ENCODE data around the gene MNDA.
"Not testable (repeated sequence)": the region's sequence is repeated elsewhere in the genome, so short reads cannot be mapped to it uniquely, and the experiment has no call there.

The MNDA gene

DNA sequence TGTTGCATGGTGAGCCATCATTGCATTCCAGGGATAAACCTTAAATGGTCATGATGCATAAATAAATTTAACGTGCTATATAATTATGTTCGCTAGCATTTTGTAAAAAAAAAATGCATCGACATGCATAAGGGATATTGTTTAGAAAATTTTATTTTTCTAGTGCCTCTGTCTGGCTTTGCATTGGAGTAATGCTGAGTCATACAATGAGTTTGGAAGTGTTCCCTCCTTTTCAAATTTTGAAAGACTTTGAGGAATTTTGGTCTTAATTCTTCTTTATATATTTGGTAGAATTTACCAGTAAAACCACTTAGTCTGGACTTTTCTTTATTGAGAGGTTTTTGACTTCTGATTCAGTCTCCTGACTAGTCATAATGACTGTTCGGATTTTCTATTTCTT lies 4.9 kb downstream of the MNDA start:
- TF ChIP-seq, protein P1, sequence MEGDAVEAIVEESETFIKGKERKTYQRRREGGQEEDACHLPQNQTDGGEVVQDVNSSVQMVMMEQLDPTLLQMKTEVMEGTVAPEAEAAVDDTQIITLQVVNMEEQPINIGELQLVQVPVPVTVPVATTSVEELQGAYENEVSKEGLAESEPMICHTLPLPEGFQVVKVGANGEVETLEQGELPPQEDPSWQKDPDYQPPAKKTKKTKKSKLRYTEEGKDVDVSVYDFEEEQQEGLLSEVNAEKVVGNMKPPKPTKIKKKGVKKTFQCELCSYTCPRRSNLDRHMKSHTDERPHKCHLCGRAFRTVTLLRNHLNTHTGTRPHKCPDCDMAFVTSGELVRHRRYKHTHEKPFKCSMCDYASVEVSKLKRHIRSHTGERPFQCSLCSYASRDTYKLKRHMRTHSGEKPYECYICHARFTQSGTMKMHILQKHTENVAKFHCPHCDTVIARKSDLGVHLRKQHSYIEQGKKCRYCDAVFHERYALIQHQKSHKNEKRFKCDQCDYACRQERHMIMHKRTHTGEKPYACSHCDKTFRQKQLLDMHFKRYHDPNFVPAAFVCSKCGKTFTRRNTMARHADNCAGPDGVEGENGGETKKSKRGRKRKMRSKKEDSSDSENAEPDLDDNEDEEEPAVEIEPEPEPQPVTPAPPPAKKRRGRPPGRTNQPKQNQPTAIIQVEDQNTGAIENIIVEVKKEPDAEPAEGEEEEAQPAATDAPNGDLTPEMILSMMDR (IDR thresholded peaks at IDR 0.05; ENCODE audit: low read depth, low read length): no peak

DNA sequence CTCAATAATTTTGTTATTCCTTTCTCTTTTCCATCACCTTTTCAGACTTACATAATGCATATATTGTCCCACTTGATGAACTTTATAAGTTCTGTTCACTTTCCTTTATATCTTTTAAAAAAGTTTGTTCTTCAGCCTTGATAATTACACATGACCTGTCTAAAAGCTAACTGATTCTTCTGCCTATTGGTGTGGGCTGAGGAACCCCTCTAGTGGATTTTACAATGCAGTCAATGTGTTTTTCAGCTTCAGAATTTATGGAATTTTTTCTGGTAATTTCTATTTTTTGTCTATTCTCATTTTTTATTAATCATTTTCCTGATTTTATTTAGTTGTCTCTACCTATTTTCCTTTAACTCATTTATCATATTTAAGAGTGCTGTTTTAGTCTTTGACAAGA lies 7.5 kb downstream of the MNDA start:
- no peak for DNase-seq (ENCODE audit: extremely low read depth, low read depth)
- TF ChIP-seq, protein P1 (IDR thresholded peaks at IDR 0.05; ENCODE audit: low read depth, low read length): no peak

More for the DNA sequence above, 4.9 kb downstream of the MNDA start:
- no peak for DNase-seq (ENCODE audit: extremely low read depth, low read depth)

DNA sequence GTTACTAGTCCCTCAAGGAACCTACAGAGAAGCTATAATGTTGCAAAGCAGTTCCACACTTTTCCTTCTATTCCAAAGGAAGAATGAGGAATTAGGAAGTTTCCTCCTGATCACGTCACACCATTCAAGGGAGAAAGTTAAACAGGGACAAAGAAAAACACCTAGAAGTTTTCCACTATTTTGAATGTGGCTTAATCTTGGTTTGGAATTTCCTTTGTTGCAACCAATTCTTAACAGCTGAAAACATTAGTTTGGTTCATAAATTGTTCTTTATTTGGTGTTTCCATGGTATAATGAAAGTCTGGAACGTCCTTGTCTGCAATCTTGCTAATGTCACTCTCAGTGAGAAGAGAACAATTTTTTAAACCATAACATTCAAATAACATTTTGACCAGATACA lies 8.4 kb downstream of the MNDA start:
- no peak for DNase-seq (ENCODE audit: extremely low read depth, low read depth)
- TF ChIP-seq, protein P1 (IDR thresholded peaks at IDR 0.05; ENCODE audit: low read depth, low read length): no peak

DNA sequence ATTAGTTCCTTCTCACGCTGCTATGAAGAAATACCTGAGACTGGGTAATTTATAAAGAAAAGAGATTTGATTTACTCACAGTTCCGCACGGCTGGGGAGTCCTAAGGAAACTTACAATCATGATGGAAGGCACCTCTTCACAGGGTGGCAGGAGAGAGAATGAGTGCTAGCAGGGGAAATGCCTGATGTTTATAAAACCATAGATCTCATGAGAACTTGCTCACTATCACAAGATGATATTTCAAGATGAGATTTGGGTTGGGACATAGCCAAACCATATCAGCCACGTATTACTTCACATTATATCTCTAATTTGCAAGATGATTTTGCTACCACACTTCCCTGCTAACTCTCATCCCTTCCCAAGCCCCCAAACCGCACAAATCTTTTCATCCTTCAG lies 9.1 kb downstream of the MNDA start:
- TF ChIP-seq, protein P1 (IDR thresholded peaks at IDR 0.05; ENCODE audit: low read depth, low read length): no peak
- DNase-seq (ENCODE audit: extremely low read depth, low read depth): no peak

DNA sequence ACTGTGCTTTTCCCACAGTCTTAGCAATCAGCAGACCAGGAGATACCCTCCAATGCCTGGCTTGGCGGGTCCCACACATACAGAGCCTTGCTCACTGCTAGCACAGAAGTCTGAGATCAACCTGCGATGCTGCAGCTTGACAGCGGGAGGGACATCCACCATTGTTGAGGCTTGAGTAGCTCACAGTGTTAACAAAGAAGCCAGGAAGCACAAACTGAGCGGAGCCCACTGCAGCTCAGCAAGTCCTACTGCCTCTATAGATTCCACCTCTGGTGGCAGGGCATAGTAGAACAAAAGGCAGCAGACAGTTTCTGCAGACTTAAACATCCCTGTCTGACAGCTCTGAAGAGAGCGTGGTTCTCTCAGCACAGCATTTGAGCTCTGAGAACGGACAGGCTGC lies 33.4 kb downstream of the MNDA start:
- no peak for DNase-seq (ENCODE audit: extremely low read depth, low read depth)
- TF ChIP-seq, protein P1 (IDR thresholded peaks at IDR 0.05; ENCODE audit: low read depth, low read length): no peak

DNA sequence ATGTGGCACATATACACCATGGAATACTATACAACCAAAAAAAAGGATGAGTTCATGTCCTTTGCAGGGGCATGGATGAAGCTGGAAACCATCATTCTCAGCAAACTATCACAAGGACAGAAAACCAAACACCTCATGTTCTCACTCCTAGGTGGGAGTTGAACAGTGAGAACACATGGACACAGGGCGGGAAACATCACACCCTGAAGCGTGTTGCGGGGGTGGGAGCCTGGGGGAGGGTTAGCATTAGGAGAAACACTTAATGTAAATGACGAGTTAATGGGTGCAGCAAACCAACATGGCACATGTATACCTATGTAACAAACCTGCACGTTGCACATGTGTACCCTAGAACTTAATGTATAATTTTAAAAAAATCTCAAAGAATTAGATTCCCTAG lies 39.3 kb downstream of the MNDA start:
- DNase-seq (ENCODE audit: extremely low read depth, low read depth): not testable (repeated sequence)

DNA sequence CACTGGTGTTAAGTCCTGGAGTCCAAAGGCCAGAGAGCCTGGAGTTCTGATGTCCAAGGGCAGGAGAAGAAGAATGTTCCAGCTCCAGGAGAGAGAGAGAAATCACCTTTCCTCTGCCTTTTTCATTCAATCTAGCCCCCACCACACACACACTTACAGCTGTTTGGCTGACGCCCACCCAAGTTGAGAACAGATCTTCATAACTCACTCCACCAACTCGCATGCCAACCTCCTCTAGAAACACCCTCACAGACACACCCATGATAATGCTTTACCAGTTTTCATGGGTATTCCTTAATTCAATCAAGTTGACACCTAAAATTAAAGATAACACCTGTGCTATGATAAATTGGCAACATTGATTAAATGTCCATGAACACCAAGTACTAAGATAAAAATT lies 42.0 kb downstream of the MNDA start:
- no peak for DNase-seq (ENCODE audit: extremely low read depth, low read depth)
- TF ChIP-seq, protein P1 (IDR thresholded peaks at IDR 0.05; ENCODE audit: low read depth, low read length): no peak

DNA sequence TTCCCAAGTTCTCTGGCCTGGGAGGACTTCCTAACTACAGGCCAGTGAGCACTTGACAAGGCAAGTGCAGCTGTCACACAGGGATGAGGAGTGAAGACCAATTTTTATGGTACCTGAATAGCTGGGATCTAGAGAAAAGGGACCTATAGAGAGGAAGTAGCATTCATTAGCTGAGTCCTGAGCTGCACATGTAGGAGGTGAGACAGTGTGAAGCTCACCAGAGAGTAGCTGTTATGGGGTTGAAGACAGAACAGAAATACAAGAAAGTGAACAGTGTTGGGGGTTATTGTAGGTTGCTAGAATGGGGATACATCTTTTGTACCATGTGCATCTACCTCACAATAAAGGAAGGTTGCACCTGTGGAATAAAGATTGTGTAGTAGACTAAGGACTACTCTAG lies 62.5 kb downstream of the MNDA start:
- DNase-seq (ENCODE audit: extremely low read depth, low read depth): no peak
- TF ChIP-seq, protein P1 (IDR thresholded peaks at IDR 0.05; ENCODE audit: low read depth, low read length): no peak

All from AG09319 (cell line).